Measurements from ENCODE around the gene FAM9C.
A peak's percentile ranks its signal among the peaks of the same experiment; 100 is the strongest.
"Not testable (repeated sequence)": the region's sequence is repeated elsewhere in the genome, so short reads cannot be mapped to it uniquely, and the experiment has no call there.

The FAM9C gene

GRCh38 chrX:13044441-13044840, at the start of gene FAM9C:
Gene FAM9C (minus strand): TSS chrX:13044620. CDS start chrX:13043789, 831 bp downstream.
- DNase-seq (ENCODE audit: low read depth in 2 of 2), result no peak

GRCh38 chrX:13093529-13094140, 49.2 kb upstream of the FAM9C start:
- DNase-seq (ENCODE audit: low read depth in 2 of 2), result no peak

- peak; percentile 49 to 53 for DNase-seq (ENCODE audit: low read depth in 2 of 2)
Measured at GRCh38 chrX:13092455-13092941, 48.1 kb upstream of the FAM9C start.

- no peak for DNase-seq (ENCODE audit: low read depth in 2 of 2)
Measured at GRCh38 chrX:13091111-13091765, 46.8 kb upstream of the FAM9C start.

- DNase-seq (ENCODE audit: low read depth in 2 of 2), result no peak
Measured at GRCh38 chrX:13090339-13091110, 46.1 kb upstream of the FAM9C start.

- DNase-seq (ENCODE audit: low read depth in 2 of 2), result no peak
Measured at GRCh38 chrX:13090027-13090338, 45.6 kb upstream of the FAM9C start.

- DNase-seq (ENCODE audit: low read depth in 2 of 2), result no peak
Measured at GRCh38 chrX:13088156-13088487, 43.7 kb upstream of the FAM9C start.

GRCh38 chrX:13087322-13088155, 43.1 kb upstream of the FAM9C start:
- DNase-seq (ENCODE audit: low read depth in 2 of 2), result peak in 1 of 2 donors; percentile 53

GRCh38 chrX:13086793-13087321, 42.4 kb upstream of the FAM9C start:
- not testable (repeated sequence) for DNase-seq (ENCODE audit: low read depth in 2 of 2)

- no peak for DNase-seq (ENCODE audit: low read depth in 2 of 2)
Measured at GRCh38 chrX:13086076-13086475, 41.7 kb upstream of the FAM9C start.

GRCh38 chrX:13085526-13085925, 41.1 kb upstream of the FAM9C start:
- no peak for DNase-seq (ENCODE audit: low read depth in 2 of 2)

- DNase-seq (ENCODE audit: low read depth in 2 of 2), result no peak
Measured at GRCh38 chrX:13084611-13085010, 40.2 kb upstream of the FAM9C start.

- DNase-seq (ENCODE audit: low read depth in 2 of 2), result not testable (repeated sequence)
Measured at GRCh38 chrX:13083755-13084326, 39.4 kb upstream of the FAM9C start.

GRCh38 chrX:13082206-13083065, 38.0 kb upstream of the FAM9C start:
- DNase-seq (ENCODE audit: low read depth in 2 of 2), result no peak

- no peak for DNase-seq (ENCODE audit: low read depth in 2 of 2)
Measured at GRCh38 chrX:13081395-13082205, 37.2 kb upstream of the FAM9C start.

- no peak for DNase-seq (ENCODE audit: low read depth in 2 of 2)
Measured at GRCh38 chrX:13080128-13080795, 35.8 kb upstream of the FAM9C start.

- DNase-seq (ENCODE audit: low read depth in 2 of 2), result no peak
Measured at GRCh38 chrX:13078739-13079444, 34.5 kb upstream of the FAM9C start.

- DNase-seq (ENCODE audit: low read depth in 2 of 2), result no peak
Measured at GRCh38 chrX:13077168-13077567, 32.7 kb upstream of the FAM9C start.
